Activated CD4-positive, CD25-positive, alpha-beta regulatory T cell treated with anti-CD3 and anti-CD28 coated beads, Interleukin-2, amount 50 U/mL, for 24 hours (primary cell): ENCODE data around the gene ANGPTL2.

Experiments used
- ATAC-seq, 2 donors: fragments of 150-1000 bp; cut with Tn5 transposase; one replicate each; pipeline ENCODE4 v1.10.0; 2021; ENCODE audit warnings: mild to moderate bottlenecking in 1 of 2, moderate library complexity in 1 of 2

Gene ANGPTL2

GRCh38 chr9:127045148-127045547 lies 77.3 kb downstream of the ANGPTL2 start:
- ATAC-seq = no peak

- ATAC-seq = no peak
These were observed 82.9 kb downstream of the ANGPTL2 start for GRCh38 chr9:127039492-127039891.

GRCh38 chr9:127038531-127038930 lies 83.9 kb downstream of the ANGPTL2 start:
- ATAC-seq = no peak
